ENCODE results near the gene APOH.
"Not testable (repeated sequence)": the region's sequence is repeated elsewhere in the genome, so short reads cannot be mapped to it uniquely, and the experiment has no call there.

Gene APOH

GRCh38 chr17:66255112-66255511 is 25.9 kb upstream of the APOH start:
- Mint-ChIP-seq H3K36me3 (no peaks in the 10 kb centered on the region), H3K4me3 (no peak overlapping the region), H3K27ac (no peak overlapping the region), H3K4me1 (peaks cover 15% of the 10 kb centered on the region), H3K9me3 (no peaks in the 10 kb centered on the region), H3K27me3 (no peaks in the 10 kb centered on the region)
- CTCF ChIA-PET: interaction anchor here (0.7 to 2.3 kb wide), 13 partner anchors 12 to 463 kb away, joined by 3 to 18 read pairs (median 4); no protein-coding TSS in a partner anchor
- DNase-seq: peak; percentile 43

DNA sequence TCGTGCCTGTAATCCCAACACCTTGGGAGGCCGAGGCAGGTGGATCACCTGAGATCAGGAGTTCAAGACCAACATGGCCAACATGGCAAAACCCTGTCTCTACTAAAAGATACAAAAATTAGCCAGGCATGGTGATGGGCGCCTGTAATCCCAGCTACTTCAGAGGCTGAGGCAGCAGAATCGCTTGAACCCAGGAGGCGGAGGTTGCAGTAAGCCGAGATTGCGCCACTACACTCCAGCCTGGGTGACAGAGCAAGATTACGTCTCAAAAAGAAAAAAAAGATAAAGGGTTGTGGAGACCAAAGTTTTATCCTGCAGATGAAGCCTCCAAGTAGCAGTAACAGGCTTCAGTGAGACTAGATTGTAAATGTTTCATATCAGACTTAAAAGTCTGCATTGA is 24.2 kb upstream of the APOH start:
- H3K27me3 Mint-ChIP-seq, H3K4me3 Mint-ChIP-seq, H3K36me3 Mint-ChIP-seq, H3K27ac Mint-ChIP-seq, H3K9me3 Mint-ChIP-seq, DNase-seq: not testable (repeated sequence)
- CTCF ChIA-PET: interaction anchor here (0.7 kb wide), 1 partner anchor 313 kb away, joined by 3 read pairs; no protein-coding TSS in a partner anchor
- H3K4me1 Mint-ChIP-seq: peaks cover 15% of the 10 kb centered on the region

DNA sequence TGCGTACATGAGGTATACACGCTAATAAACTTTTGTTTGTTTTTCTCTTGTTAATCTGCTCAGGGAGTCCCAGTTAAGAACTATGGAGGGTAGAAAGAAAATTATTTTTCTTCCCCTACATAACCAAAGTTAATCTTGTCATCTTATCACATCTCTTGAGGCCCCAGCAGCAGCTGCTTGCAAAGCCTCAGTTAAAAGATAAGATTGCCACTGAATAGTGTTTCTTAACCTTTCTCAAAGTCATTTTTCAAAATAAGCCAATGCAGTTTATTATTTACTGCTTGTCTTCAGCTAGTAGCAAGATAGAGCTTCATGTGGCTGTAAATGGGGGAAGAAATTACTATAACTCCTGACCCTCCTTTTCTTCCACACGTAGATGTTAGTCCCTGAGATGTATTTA is 21.5 kb upstream of the APOH start:
- no peak for DNase-seq
- CTCF ChIA-PET: interaction anchor here (1.3 kb wide), 1 partner anchor 50 kb away, joined by 3 read pairs; no protein-coding TSS in a partner anchor
- H3K27ac Mint-ChIP-seq: no peak overlapping the region

GRCh38 chr17:66248285-66248684 is 19.1 kb upstream of the APOH start:
- Mint-ChIP-seq H3K27ac (no peak overlapping the region), H3K9me3 (no peaks in the 10 kb centered on the region), H3K4me1 (peaks cover 29% of the 10 kb centered on the region), H3K4me3 (no peak overlapping the region), H3K36me3 (peaks cover 1% of the 10 kb centered on the region), H3K27me3 (no peaks in the 10 kb centered on the region)
- no peak for DNase-seq
- CTCF ChIA-PET: no interaction called here

More for the DNA sequence above, 21.5 kb upstream of the APOH start:
- Mint-ChIP-seq H3K4me3 (no peak overlapping the region), H3K27me3 (no peaks in the 10 kb centered on the region), H3K4me1 (peaks cover 26% of the 10 kb centered on the region), H3K36me3 (no peaks in the 10 kb centered on the region), H3K9me3 (no peaks in the 10 kb centered on the region)

DNA sequence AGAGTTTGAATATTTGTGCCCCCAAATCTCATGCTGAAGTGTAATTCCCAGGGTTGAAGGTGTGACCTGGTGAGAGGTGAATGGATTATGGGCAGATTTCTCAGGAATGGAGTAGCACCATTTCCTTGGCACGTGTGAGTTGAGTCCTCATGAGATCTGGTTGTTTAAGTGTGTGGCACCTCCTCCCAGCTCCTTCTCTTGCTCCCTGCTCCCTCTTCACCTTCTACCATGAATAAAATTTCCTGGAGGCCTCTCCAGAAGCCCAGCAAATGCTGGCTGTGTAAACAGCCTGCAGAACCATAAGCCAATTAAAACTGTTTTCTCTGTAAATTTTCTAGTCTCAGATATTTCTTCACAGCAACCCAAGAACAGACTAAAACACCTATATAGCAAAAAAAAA is 12.6 kb upstream of the APOH start:
- H3K4me3 Mint-ChIP-seq: no peak overlapping the region
- DNase-seq: no peak
- CTCF ChIA-PET: interaction anchor here (1.0 to 1.5 kb wide), 2 partner anchors 35 to 42 kb away, joined by 3 read pairs; no protein-coding TSS in a partner anchor
- H3K27me3 Mint-ChIP-seq: peaks cover 3% of the 10 kb centered on the region
- H3K27ac Mint-ChIP-seq: no peak overlapping the region
- peaks cover 1% of the 10 kb centered on the region for H3K36me3 Mint-ChIP-seq
- H3K4me1 Mint-ChIP-seq: peaks cover 22% of the 10 kb centered on the region
- no peaks in the 10 kb centered on the region for H3K9me3 Mint-ChIP-seq

DNA sequence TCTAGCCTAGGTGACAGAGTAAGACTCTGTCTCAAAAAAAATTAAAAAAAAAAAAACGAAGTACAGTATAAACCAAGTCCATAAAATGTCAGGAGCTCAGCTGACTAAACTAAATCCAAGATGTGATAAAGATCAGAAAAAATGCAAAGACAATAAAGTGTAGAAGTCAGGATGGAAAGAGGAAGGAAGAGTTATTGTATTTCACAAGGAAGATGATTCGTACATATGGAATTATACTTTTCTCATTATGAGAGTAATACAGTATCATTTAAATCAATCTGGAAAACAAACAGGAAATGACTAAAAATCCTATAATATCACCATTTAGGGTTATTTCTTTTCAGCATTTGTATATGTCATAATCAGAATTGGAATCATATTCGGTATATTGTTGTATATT is 11.4 kb upstream of the APOH start:
- Mint-ChIP-seq H3K9me3 (no peaks in the 10 kb centered on the region), H3K27ac (no peak overlapping the region), H3K27me3 (peaks cover 3% of the 10 kb centered on the region), H3K36me3 (peaks cover 1% of the 10 kb centered on the region), H3K4me1 (peaks cover 11% of the 10 kb centered on the region), H3K4me3 (no peak overlapping the region)
- CTCF ChIA-PET: no interaction called here
- no peak for DNase-seq

DNA sequence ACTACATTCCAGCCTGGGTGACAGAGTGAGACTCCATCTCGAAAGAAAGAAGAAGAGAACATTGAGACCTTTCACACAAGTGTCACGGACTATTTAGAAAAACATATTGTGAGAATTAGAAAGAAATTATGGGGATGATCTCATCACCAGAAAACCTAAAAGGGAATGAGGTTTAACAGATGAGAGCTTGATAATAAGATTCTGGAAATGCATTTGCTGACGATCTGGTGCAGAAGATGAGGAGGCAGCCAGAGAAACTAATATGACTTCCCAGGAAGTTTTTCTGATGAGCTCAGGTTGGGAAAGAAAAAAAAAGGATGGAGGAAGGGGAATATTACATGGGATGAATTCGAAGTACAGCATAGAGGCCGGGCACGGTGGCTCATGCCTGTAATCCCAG is 10.8 kb upstream of the APOH start:
- Mint-ChIP-seq H3K4me1 (peaks cover 5% of the 10 kb centered on the region), H3K4me3 (no peak overlapping the region), H3K27me3 (peaks cover 3% of the 10 kb centered on the region), H3K9me3 (no peaks in the 10 kb centered on the region), H3K27ac (no peak overlapping the region), H3K36me3 (no peaks in the 10 kb centered on the region)
- CTCF ChIA-PET: no interaction called here
- no peak for DNase-seq

DNA sequence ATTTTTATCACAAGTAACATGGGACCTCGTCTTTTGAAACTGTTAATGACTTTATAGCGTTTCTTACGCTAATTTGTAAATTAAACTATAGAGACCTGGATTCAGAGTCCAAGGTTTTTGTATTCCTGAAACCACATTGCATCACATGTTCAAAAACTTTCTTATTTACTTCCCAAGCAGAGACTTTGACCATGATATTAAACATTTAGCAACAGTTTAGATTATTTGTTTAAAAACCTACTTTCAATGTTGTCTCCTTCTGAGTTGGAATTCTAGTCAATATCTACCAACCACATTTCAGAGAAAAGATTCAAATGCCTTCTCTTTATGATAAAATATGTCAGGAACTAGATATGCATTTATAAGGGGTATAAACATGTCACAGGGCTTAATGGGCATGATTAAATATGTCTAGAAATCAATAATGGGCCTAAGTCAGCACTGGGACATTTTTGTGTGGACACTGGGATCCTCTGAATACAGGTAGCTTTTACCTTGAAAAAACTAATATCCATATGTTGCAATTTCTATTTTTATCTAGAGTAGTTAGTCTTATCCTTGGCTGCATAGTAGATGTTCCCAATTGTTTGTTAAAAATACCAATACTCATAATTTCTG is 6.3 kb upstream of the APOH start:
- Mint-ChIP-seq H3K36me3 (no peaks in the 10 kb centered on the region), H3K4me3 (no peak overlapping the region), H3K9me3 (no peaks in the 10 kb centered on the region), H3K27me3 (peaks cover 3% of the 10 kb centered on the region), H3K4me1 (no peaks in the 10 kb centered on the region), H3K27ac (no peak overlapping the region)
- DNase-seq: no peak
- CTCF ChIA-PET: no interaction called here

DNA sequence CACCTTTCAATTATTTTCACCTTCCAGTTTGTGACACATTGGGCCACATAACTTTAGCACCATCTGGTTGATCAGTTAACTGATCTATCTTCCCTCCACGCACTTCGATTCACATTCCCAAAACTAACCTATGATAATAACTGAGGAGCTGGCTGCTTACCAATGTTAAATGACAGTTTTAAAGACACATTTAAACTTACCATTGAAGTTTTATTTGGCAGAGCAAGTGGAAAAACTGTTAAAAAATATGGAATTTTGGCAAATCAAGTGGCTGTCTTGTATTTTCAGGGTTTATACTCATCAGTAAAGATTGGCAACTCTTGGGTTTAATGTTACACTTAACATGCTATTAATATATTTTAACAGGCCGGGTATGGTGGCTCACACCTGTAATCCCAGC is 5.4 kb upstream of the APOH start:
- Mint-ChIP-seq H3K4me1 (no peaks in the 10 kb centered on the region), H3K4me3 (no peak overlapping the region), H3K36me3 (no peaks in the 10 kb centered on the region), H3K27me3 (no peaks in the 10 kb centered on the region), H3K27ac (no peak overlapping the region), H3K9me3 (no peaks in the 10 kb centered on the region)
- CTCF ChIA-PET: no interaction called here
- no peak for DNase-seq

- H3K36me3 Mint-ChIP-seq: no peaks in the 10 kb centered on the region
- no peak for DNase-seq
- no peak overlapping the region for H3K27ac Mint-ChIP-seq
- CTCF ChIA-PET: no interaction called here
- no peak overlapping the region for H3K4me3 Mint-ChIP-seq
- H3K9me3 Mint-ChIP-seq: no peaks in the 10 kb centered on the region
- no peaks in the 10 kb centered on the region for H3K27me3 Mint-ChIP-seq
- no peaks in the 10 kb centered on the region for H3K4me1 Mint-ChIP-seq
Measured at GRCh38 chr17:66233023-66233753, 4.0 kb upstream of the APOH start.

- no peak for DNase-seq
- Mint-ChIP-seq H3K27ac (no peak overlapping the region), H3K4me1 (no peaks in the 10 kb centered on the region), H3K4me3 (no peak overlapping the region), H3K36me3 (no peaks in the 10 kb centered on the region), H3K9me3 (no peaks in the 10 kb centered on the region), H3K27me3 (no peaks in the 10 kb centered on the region)
- CTCF ChIA-PET: no interaction called here
Measured at GRCh38 chr17:66230922-66231591, 1.8 kb upstream of the APOH start.

DNA sequence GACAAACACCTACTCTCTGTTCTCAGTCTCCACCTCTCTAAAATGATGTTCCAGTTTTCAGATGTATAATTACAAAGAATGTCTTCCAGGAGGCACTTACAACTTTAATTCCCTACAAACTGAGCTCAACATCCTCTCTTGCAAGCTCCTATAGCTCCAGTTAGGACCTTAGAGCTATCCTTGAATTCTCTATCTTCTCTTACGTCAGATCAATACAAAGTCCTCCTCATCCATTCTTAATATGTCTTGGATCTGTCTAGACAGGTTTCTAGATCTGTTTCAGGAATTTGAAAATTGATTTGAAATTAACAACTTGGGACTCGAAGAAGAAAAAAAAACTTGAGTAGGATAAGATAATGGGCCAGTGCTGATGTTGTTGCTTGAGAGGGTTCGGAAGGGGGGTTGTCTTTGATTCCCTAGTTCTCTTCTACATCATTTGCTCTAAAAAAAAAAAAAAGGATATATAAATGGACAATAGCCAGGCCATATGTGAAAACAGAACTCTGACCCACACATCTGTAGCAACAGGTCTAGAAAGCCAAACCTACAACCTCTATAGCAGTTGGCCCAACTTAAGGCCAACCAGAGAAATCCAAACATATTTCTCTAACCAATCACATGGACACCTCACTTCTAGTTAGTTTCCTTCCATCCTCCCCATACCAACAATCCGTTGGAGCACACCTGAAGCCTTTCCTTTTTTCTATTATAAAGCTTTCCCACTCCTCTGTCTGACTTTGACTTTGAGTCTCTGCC is 746 bp upstream of the APOH start:
- Mint-ChIP-seq H3K27ac (no peak overlapping the region), H3K27me3 (no peaks in the 10 kb centered on the region), H3K4me3 (no peak overlapping the region), H3K4me1 (no peaks in the 10 kb centered on the region), H3K36me3 (no peaks in the 10 kb centered on the region), H3K9me3 (no peaks in the 10 kb centered on the region)
- no peak for DNase-seq
- CTCF ChIA-PET: no interaction called here

GRCh38 chr17:66227212-66228045 is 1.8 kb downstream of the APOH start:
- Mint-ChIP-seq H3K27ac (no peak overlapping the region), H3K4me1 (no peaks in the 10 kb centered on the region), H3K4me3 (no peak overlapping the region), H3K36me3 (no peaks in the 10 kb centered on the region), H3K27me3 (peaks cover 10% of the 10 kb centered on the region), H3K9me3 (no peaks in the 10 kb centered on the region)
- CTCF ChIA-PET: no interaction called here
- no peak for DNase-seq

Data from activated naive CD4-positive, alpha-beta T cell treated with anti-CD3 and anti-CD28 coated beads, Interleukin-2, amount 10 ng/mL, durations not matched to agents 7 days and 5 days (primary cell).